IMR-90 (cell line): ENCODE measurements around the gene CMTM5. TPM values are rescaled to one million over a fixed set of nuclear protein-coding genes. Genes with fewer than 3 reads are reported as not detected.

Source experiments
- ATAC-seq: fragments of 200-7000 bp; cut with Tn5 transposase; 2 replicates; pipeline ENCODE4 v1.9.1; 2020; ENCODE audit warnings: low read depth, mild to moderate bottlenecking, moderate library complexity
- BruUV-seq: library from RNA; stranded (reverse); fragments of 400-500 nt; replicated peaks from 2 replicates; lab custom pipeline; 2021; lab: Mats Ljungman, UMichigan
- CTCF ChIA-PET: fragments of 300-600 bp; formaldehyde crosslinking; extraction: SDS; loops from one replicate; lab custom pipeline; 2021; ENCODE audit warnings: antibody characterized with exemption; lab: Yijun Ruan, JAX
- POLR2A ChIA-PET: fragments of 300-600 bp; sonication (Branson Sonifier 250); formaldehyde crosslinking; loops from one replicate; lab custom pipeline; 2022; ENCODE audit warnings: antibody characterized with exemption; ENCODE audit not compliant: unreplicated experiment; lab: Charles Lee
- DNase-seq: peaks from one replicate; pipeline ENCODE4 v3.0.0; 2013
- H2AFZ ChIP-seq: replicated peaks from 2 replicates; pipeline ENCODE3; 2013; ENCODE audit warnings: low read length, mild to moderate bottlenecking; ENCODE audit not compliant: poor library complexity
- H2AK5ac ChIP-seq: 2 replicates; pipeline ENCODE4 v1.6.1; 2013; ENCODE audit warnings: low read depth, low read length, inconsistent platforms
- H2AK9ac ChIP-seq: replicated peaks from 2 replicates; pipeline ENCODE3; 2013; ENCODE audit warnings: mild to moderate bottlenecking, low read depth, low read length, moderate library complexity; ENCODE audit not compliant: poor library complexity
- H2BK120ac ChIP-seq: 2 replicates; pipeline ENCODE4 v1.6.1; 2013; ENCODE audit warnings: low read depth, low read length, inconsistent platforms
- H2BK15ac ChIP-seq: 3 replicates; pipeline ENCODE4 v1.6.1; 2013; ENCODE audit warnings: low read depth, low read length, inconsistent platforms
- H2BK20ac ChIP-seq: 2 replicates; pipeline ENCODE4 v1.6.1; 2013; ENCODE audit warnings: low read depth, mild to moderate bottlenecking, inconsistent platforms, low read length, moderate library complexity
- H2BK5ac ChIP-seq: 2 replicates; pipeline ENCODE4 v1.6.1; 2013; ENCODE audit warnings: mild to moderate bottlenecking, low read depth, low read length, inconsistent platforms; ENCODE audit not compliant: poor library complexity, severe bottlenecking
- H3K14ac ChIP-seq: replicated peaks from 2 replicates; pipeline ENCODE4 v1.6.1; 2013; ENCODE audit warnings: low read depth, low read length, inconsistent platforms
- H3K18ac ChIP-seq: 2 replicates; pipeline ENCODE4 v1.6.1; 2013; ENCODE audit warnings: low read depth, low read length, control low read depth
- H3K23ac ChIP-seq: 2 replicates; pipeline ENCODE4 v1.6.1; 2013; ENCODE audit warnings: low read depth, low read length, inconsistent platforms
- H3K27ac ChIP-seq: 2 replicates; pipeline ENCODE4 v1.5.1; 2013; ENCODE audit warnings: mild to moderate bottlenecking, control low read depth, low read length; ENCODE audit not compliant: insufficient read depth
- H3K27me3 ChIP-seq: 2 replicates; pipeline ENCODE4 v1.6.1; 2013; ENCODE audit warnings: low read length; ENCODE audit not compliant: control insufficient read depth, insufficient read depth
- H3K36me3 ChIP-seq: 2 replicates; pipeline ENCODE4 v1.6.1; 2013; ENCODE audit warnings: low read length, mixed read lengths; ENCODE audit not compliant: control insufficient read depth, insufficient read depth
- H3K4ac ChIP-seq: 2 replicates; pipeline ENCODE4 v1.6.1; 2013; ENCODE audit warnings: low read depth, low read length, inconsistent platforms
- H3K4me1 ChIP-seq: 2 replicates; pipeline ENCODE4 v1.6.1; 2013; ENCODE audit warnings: low read length, mixed read lengths; ENCODE audit not compliant: control insufficient read depth, insufficient read depth
- H3K4me2 ChIP-seq: 2 replicates; pipeline ENCODE4 v1.6.1; 2013; ENCODE audit warnings: low read depth, mild to moderate bottlenecking, control low read depth, low read length, moderate library complexity
- H3K4me3 ChIP-seq: 2 replicates; pipeline ENCODE4 v1.5.1; 2013; ENCODE audit warnings: low read depth, mild to moderate bottlenecking, control low read depth, low read length, moderate library complexity; ENCODE audit not compliant: insufficient read depth
- H3K56ac ChIP-seq: 2 replicates; pipeline ENCODE4 v1.6.1; 2013; ENCODE audit warnings: low read length, inconsistent platforms; ENCODE audit not compliant: insufficient read depth; ENCODE audit errors: extremely low read depth
- H3K79me1 ChIP-seq, 2 experiments: 2 replicates each; pipeline ENCODE4 v1.6.1; 2013; ENCODE audit warnings: low read length in 2 of 2, inconsistent platforms in 1 of 2, low read depth in 1 of 2
- H3K9ac ChIP-seq: 2 replicates; pipeline ENCODE4 v1.6.1; 2013; ENCODE audit warnings: low read depth, low read length, control low read depth
- H3K9me1 ChIP-seq: 2 replicates; pipeline ENCODE4 v1.6.1; 2013; ENCODE audit warnings: low read length, inconsistent platforms; ENCODE audit not compliant: insufficient read depth
- H3K9me3 ChIP-seq: 2 replicates; pipeline ENCODE4 v1.6.1; 2013; ENCODE audit warnings: low read length; ENCODE audit not compliant: control insufficient read depth, insufficient read depth
- H4K20me1 ChIP-seq: 2 replicates; pipeline ENCODE4 v1.6.1; 2013; ENCODE audit warnings: low read length, inconsistent platforms; ENCODE audit not compliant: insufficient read depth
- H4K5ac ChIP-seq: 2 replicates; pipeline ENCODE4 v1.6.1; 2013; ENCODE audit warnings: mild to moderate bottlenecking, low read depth, low read length, control low read depth
- H4K8ac ChIP-seq, 2 experiments: 2 replicates each; pipeline ENCODE4 v1.6.1; 2013; ENCODE audit warnings: low read depth in 2 of 2, low read length in 2 of 2, control low read depth in 1 of 2, inconsistent platforms in 1 of 2
- H4K91ac ChIP-seq: 2 replicates; pipeline ENCODE4 v1.6.1; 2013; ENCODE audit warnings: low read depth, low read length, inconsistent platforms; ENCODE audit not compliant: insufficient read depth
- BHLHE40 ChIP-seq: fragments of 150-350 bp; IDR thresholded peaks from 2 replicates; pipeline ENCODE4 v1.6.1; 2016; ENCODE audit warnings: mild to moderate bottlenecking, low read depth, low read length
- FOS ChIP-seq: fragments of 150-350 bp; IDR thresholded peaks from 2 replicates; pipeline ENCODE4 v1.6.1; 2016; ENCODE audit warnings: low read depth, low read length
- MAFK ChIP-seq: IDR thresholded peaks from 2 replicates; pipeline ENCODE4 v1.6.1; 2012; ENCODE audit warnings: low read depth, low read length, improper control_type of control experiment
- MAZ ChIP-seq: IDR thresholded peaks from 2 replicates; pipeline ENCODE4 v1.6.1; 2012; ENCODE audit warnings: low read depth, mild to moderate bottlenecking, low read length, improper control_type of control experiment, moderate library complexity, borderline replicate concordance
- NFE2L2 ChIP-seq: fragments of 150-350 bp; IDR thresholded peaks from 2 replicates; pipeline ENCODE4 v1.6.1; 2016; ENCODE audit warnings: low read depth, mild to moderate bottlenecking, low read length
- RCOR1 ChIP-seq: IDR thresholded peaks from 2 replicates; pipeline ENCODE4 v1.6.1; 2012; ENCODE audit warnings: mild to moderate bottlenecking, low read length, improper control_type of control experiment; ENCODE audit not compliant: insufficient replicate concordance
- WGBS, 2 experiments: methylation state at CpG; one replicate each; pipeline versions ENCODE4 v1.1.5 to v1.1.7; 2013; ENCODE audit warnings: missing lambda C conversion rate in 2 of 2; ENCODE audit not compliant: insufficient read length in 1 of 2; ENCODE audit errors: extremely low coverage in 2 of 2; 5-methylcytosine and 5-hydroxymethylcytosine counted together
- dilution Hi-C: fragments of 300-500 bp; cut with HindIII; formaldehyde crosslinking; loops from one replicate; pipeline ENCODE4 v1.14.3; 2018; ENCODE audit warnings: low sequenced_read_pairs; ENCODE audit not compliant: unreplicated experiment
- in situ Hi-C: fragments of 300-500 bp; cut with MboI; formaldehyde crosslinking; loops from 3 replicates; pipeline ENCODE4 v1.14.3; 2019; ENCODE audit warnings: low sequenced_read_pairs, inconsistent platforms, mixed read lengths
- intact Hi-C: fragments of 100-400 bp; cut with micrococcal nuclease; formaldehyde crosslinking; loops from 2 replicates; pipeline ENCODE4 v1.10.0; 2022
- polyA plus RNA-seq, 3 experiments: library from polyadenylated mRNA; depleted of rRNA; stranded (reverse); fragments of >200 nt; gene quantifications; 2 replicates each; pipeline ENCODE4 v1.2.3, GENCODE V29; 2012; ENCODE audit warnings: low replicate concordance in 1 of 3
- total RNA-seq: library from RNA; depleted of rRNA; stranded (reverse); fragments of >200 nt; gene quantifications from 2 replicates; pipeline ENCODE4 v1.2.3, GENCODE V29; 2012
- TF ChIP-seq, protein P1 (sequence below): conservative IDR thresholded peaks from 2 replicates; pipeline ENCODE4 v1.5.1; 2012; ENCODE audit warnings: mild to moderate bottlenecking, low read depth, low read length, improper control_type of control experiment

Gene CMTM5
- total and polyA plus RNA-seq, 2 of the 4 experiments (the other 2 are of a cell fraction): 0.07 TPM; not detected in 1

DNA sequence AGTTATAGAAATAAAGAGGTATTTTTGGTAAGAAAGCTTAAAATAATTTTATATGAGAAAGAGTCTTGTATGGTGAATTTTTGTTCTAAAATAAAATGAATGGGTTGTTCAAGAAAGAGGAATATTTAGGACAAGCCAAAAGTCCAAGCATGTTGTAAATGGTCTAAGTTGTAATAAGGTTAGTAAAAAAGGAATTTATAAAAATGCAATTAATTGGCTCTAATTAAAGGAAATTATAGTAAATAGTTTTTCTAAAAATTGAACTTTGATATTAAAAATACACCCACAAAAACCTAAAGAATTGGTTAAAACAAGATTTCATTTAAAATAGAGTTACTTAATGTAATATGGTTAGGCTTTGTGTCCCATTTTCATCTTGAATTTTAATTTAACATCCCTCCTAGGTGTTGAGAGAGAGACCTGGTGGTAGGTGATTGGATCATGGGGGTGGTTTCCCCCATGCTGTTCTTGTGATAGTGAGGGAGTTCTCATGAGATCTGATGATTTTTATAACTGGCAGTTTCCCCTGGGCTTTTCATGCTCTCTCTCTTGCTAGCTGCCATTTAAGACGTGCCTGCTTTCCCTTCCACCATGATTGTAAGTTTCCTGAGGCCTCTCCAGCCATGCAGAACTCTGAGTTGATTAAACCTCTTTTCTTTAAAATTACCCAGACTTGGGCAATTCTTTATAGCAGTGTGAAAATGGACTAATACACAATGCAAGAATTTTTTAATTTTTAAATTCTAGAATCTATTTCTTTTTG lies 37.2 kb upstream of the CMTM5 start (continued):
- no peak for TF ChIP-seq MAFK

DNA sequence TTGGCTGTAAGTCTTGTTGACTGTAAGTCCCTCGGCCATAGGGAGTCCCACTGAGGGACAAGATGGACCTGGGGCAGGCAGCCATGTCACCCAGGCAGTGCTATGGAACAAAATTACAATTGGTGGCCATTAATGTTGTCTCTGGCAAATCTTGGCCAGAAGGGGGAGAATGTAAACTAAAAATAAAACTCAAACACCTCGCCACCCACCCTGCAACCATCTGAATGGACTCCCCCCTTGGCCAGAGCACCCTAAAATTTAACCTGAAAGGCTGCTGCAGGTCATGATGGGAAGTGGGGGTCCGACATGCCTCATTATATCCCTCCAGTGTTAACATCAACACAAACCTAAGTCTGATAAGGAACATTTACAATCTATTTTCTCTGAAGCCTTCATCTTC lies 32.4 kb upstream of the CMTM5 start:
- CTCF ChIA-PET: no interaction called here
- TF ChIP-seq NFE2L2: no peak
- no peak for TF ChIP-seq RCOR1
- no peak for TF ChIP-seq MAZ
- TF ChIP-seq MAFK: no peak
- TF ChIP-seq, protein P1, sequence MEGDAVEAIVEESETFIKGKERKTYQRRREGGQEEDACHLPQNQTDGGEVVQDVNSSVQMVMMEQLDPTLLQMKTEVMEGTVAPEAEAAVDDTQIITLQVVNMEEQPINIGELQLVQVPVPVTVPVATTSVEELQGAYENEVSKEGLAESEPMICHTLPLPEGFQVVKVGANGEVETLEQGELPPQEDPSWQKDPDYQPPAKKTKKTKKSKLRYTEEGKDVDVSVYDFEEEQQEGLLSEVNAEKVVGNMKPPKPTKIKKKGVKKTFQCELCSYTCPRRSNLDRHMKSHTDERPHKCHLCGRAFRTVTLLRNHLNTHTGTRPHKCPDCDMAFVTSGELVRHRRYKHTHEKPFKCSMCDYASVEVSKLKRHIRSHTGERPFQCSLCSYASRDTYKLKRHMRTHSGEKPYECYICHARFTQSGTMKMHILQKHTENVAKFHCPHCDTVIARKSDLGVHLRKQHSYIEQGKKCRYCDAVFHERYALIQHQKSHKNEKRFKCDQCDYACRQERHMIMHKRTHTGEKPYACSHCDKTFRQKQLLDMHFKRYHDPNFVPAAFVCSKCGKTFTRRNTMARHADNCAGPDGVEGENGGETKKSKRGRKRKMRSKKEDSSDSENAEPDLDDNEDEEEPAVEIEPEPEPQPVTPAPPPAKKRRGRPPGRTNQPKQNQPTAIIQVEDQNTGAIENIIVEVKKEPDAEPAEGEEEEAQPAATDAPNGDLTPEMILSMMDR: no peak
- no peak for TF ChIP-seq FOS
- TF ChIP-seq BHLHE40: no peak
- WGBS, 2 experiments: no CpG with 5 or more reads among the region's 3 CpGs

More for the DNA sequence above, 32.4 kb upstream of the CMTM5 start:
- Histone ChIP-seq H2BK120ac (no peak overlapping the region), H3K18ac (no peak overlapping the region), H3K79me1 (no peaks in the 10 kb centered on the region), H2BK5ac (no peak overlapping the region), H3K56ac (no peak overlapping the region), H3K36me3 (peaks cover 10% of the 10 kb centered on the region), H3K23ac (no peak overlapping the region), H4K5ac (no peak overlapping the region), H2BK15ac (no peak overlapping the region), H3K9ac (no peak overlapping the region), H2AK5ac (no peak overlapping the region), H3K27ac (no peak overlapping the region), H3K4me2 (no peak overlapping the region), H2BK20ac (no peak overlapping the region), H3K27me3 (peaks cover 2% of the 10 kb centered on the region; the same call in 1 of the 2 replicates), H3K4me1 (no peaks in the 10 kb centered on the region), H3K9me1 (no peaks in the 10 kb centered on the region), H4K91ac (no peak overlapping the region), H2AK9ac (no peak overlapping the region), H3K4me3 (no peak overlapping the region), H3K4ac (no peak overlapping the region), H4K8ac (no peak overlapping the region), H3K9me3 (peaks cover 1% of the 10 kb centered on the region; the same call in 1 of the 2 replicates), H2AFZ (no peak overlapping the region), H3K14ac (no peak overlapping the region), H4K20me1 (no peaks in the 10 kb centered on the region)
- POLR2A ChIA-PET: no interaction called here
- in situ Hi-C loops (no loop called here), intact Hi-C loops (loop anchor here (5.0 kb wide), 1 partner anchor 987 kb away; no protein-coding TSS in a partner anchor), dilution Hi-C loops (no loop called here)
- ATAC-seq (no peak), DNase-seq (no peak)
- BruUV-seq: no TSS peak
